GM12865 (cell line): ENCODE measurements around the gene CSF3R.
"Not testable (repeated sequence)": the region's sequence is repeated elsewhere in the genome, so short reads cannot be mapped to it uniquely, and the experiment has no call there.

Experiments
- DNase-seq: peaks from one replicate; pipeline ENCODE4 v3.0.0; 2010; ENCODE audit warnings: low read depth
- H3K4me3 ChIP-seq: 2 replicates; pipeline ENCODE4 v1.5.1; 2011; ENCODE audit warnings: mild to moderate bottlenecking, low read depth, low read length, control low read depth
- CTCF ChIP-seq: IDR thresholded peaks from 2 replicates; pipeline ENCODE4 v1.5.1; 2011; ENCODE audit warnings: low read length, control low read depth, low read depth, inconsistent platforms; ENCODE audit not compliant: insufficient read depth; ENCODE audit errors: missing control alignments

Gene CSF3R

DNA sequence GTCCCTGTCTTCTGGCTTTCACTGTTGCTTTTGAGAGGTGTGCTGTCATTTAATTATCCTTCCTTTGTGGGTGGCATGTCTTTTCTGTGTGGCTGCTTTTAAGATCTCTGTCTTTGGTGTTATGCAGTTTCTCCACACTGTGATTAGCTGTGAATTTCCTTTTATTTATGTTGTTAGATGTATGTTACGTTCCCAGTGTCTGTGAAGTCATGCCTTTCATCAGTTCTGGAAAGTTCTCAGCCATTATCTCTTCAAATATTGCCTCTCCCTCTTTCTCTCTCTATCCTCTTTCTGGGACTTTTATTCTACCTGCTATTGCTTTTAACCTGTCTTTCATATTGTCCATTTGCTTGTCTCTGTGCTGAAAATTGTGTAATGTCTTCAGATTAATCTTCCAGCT is 21.0 kb upstream of the CSF3R start:
- DNase-seq, result no peak
- no peak overlapping the region for H3K4me3 ChIP-seq
- TF ChIP-seq CTCF, result no peak

DNA sequence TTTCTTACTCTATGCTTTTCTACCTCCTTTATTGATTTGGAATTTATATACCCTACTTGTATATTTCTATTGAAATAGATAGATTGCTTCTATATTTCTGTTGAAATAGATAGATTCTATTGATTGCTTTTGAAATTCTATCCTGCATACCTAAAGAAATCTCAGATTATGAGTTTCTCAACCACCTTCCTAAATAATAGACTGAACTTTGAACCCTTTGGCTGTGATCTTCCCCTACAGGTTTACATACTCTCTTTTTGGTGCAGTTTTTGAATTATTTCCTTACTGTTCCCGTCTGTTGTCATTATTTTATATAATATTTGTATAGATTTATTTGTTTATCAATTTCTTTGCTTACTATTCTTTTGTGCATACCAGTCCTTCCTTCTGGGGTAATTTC is 20.4 kb upstream of the CSF3R start:
- H3K4me3 ChIP-seq, result no peak overlapping the region
- DNase-seq, result no peak
- no peak for TF ChIP-seq CTCF

DNA sequence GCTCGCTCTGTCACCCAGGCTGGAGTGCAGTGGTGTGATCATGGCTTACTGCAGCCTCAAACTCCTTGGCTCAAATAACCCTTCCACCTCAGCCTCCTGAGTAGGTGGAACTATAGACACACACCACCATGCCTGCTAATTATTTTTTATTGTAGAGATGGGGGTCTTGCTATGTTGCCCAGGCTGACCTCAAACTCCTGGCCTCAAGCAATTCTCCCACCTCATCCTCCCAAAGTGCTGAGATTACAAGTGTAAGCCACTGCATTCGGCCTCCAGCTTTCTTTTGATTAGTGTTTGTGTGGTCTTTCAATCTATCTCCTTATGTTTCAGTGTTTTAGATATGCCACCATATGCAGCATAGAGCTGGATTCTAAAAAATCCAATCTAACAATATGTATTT is 19.9 kb upstream of the CSF3R start:
- no peak for TF ChIP-seq CTCF
- DNase-seq, result no peak
- no peak overlapping the region for H3K4me3 ChIP-seq

DNA sequence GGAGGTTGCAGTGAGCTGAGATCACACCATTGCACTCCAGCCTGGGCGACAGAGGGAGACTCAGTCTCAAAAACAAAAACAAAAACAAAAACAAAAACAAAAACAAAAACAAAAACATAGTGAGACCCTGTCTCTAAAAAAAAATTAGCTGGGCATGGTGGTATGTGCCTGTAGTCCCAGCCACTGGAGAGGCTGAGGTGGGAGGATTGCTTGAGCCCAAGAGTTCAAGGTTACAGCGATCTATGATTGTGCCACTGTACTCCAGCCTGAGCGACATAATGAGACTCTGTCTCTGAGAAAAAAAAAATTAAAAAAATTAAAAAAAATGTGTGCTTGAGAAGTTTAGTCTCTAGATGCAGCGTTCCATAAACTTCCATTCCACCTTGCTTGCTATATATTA is 19.2 kb upstream of the CSF3R start:
- not testable (repeated sequence) for DNase-seq, H3K4me3 ChIP-seq

- DNase-seq, result no peak
- H3K4me3 ChIP-seq, result no peak overlapping the region
- no peak for TF ChIP-seq CTCF
Measured at GRCh38 chr1:36497207-36497606, 14.5 kb upstream of the CSF3R start.

GRCh38 chr1:36494971-36495370 is 12.3 kb upstream of the CSF3R start:
- DNase-seq, result no peak
- no peak for TF ChIP-seq CTCF
- no peak overlapping the region for H3K4me3 ChIP-seq

GRCh38 chr1:36493524-36493923 is 10.8 kb upstream of the CSF3R start:
- no peak for TF ChIP-seq CTCF

GRCh38 chr1:36492491-36492890 is 9.8 kb upstream of the CSF3R start:
- DNase-seq, result no peak
- TF ChIP-seq CTCF, result no peak
- no peak overlapping the region for H3K4me3 ChIP-seq

More at GRCh38 chr1:36493524-36493923, 10.8 kb upstream of the CSF3R start:
- H3K4me3 ChIP-seq, result no peak overlapping the region
- DNase-seq, result no peak

- not testable (repeated sequence) for DNase-seq, H3K4me3 ChIP-seq
Measured at GRCh38 chr1:36489258-36490051, 6.7 kb upstream of the CSF3R start.
